Measurements from ENCODE around the gene KRT71.

The KRT71 gene

GRCh38 chr12:52573743-52574142 is 20.8 kb upstream of the KRT71 start, which contains the start of gene KRT74:
Gene KRT74, minus strand, starts transcription at chr12:52573843. Its CDS starts 66 bp downstream, at chr12:52573777.
- H3K27me3 ChIP-seq (ENCODE audit: control insufficient read depth, insufficient read depth, low read length) = no peaks in the 10 kb centered on the region
- H3K36me3 ChIP-seq (ENCODE audit: control insufficient read depth, insufficient read depth, low read length) = no peaks in the 10 kb centered on the region
- H3K4me3 ChIP-seq (ENCODE audit: low read depth, low read length) = no peak within 1 kb of the TSS
- no peaks in the 10 kb centered on the region for H3K4me1 ChIP-seq (ENCODE audit: control insufficient read depth, insufficient read depth, low read length)
- H3K9me3 ChIP-seq (ENCODE audit: control insufficient read depth, insufficient read depth, low read length) = no peaks in the 10 kb centered on the region
- no peak within 1 kb of the TSS for H3K9ac ChIP-seq (ENCODE audit: low read depth, low read length)

GRCh38 chr12:52573306-52573705 is 20.4 kb upstream of the KRT71 start:
- Histone ChIP-seq H3K4me1 (ENCODE audit: control insufficient read depth, insufficient read depth, low read length) (no peaks in the 10 kb centered on the region), H3K4me3 (ENCODE audit: low read depth, low read length) (no peak overlapping the region), H3K9ac (ENCODE audit: low read depth, low read length) (no peak overlapping the region), H3K9me3 (ENCODE audit: control insufficient read depth, insufficient read depth, low read length) (no peaks in the 10 kb centered on the region), H3K36me3 (ENCODE audit: control insufficient read depth, insufficient read depth, low read length) (no peaks in the 10 kb centered on the region), H3K27me3 (ENCODE audit: control insufficient read depth, insufficient read depth, low read length) (no peaks in the 10 kb centered on the region)

GRCh38 chr12:52570511-52570910 is 17.6 kb upstream of the KRT71 start:
- no peaks in the 10 kb centered on the region for H3K4me1 ChIP-seq (ENCODE audit: control insufficient read depth, insufficient read depth, low read length)
- H3K36me3 ChIP-seq (ENCODE audit: control insufficient read depth, insufficient read depth, low read length) = no peaks in the 10 kb centered on the region
- H3K9me3 ChIP-seq (ENCODE audit: control insufficient read depth, insufficient read depth, low read length) = no peaks in the 10 kb centered on the region
- no peak overlapping the region for H3K4me3 ChIP-seq (ENCODE audit: low read depth, low read length)
- H3K9ac ChIP-seq (ENCODE audit: low read depth, low read length) = no peak overlapping the region
- no peaks in the 10 kb centered on the region for H3K27me3 ChIP-seq (ENCODE audit: control insufficient read depth, insufficient read depth, low read length)

- Histone ChIP-seq H3K4me3 (ENCODE audit: low read depth, low read length) (no peak overlapping the region), H3K36me3 (ENCODE audit: control insufficient read depth, insufficient read depth, low read length) (no peaks in the 10 kb centered on the region), H3K9ac (ENCODE audit: low read depth, low read length) (no peak overlapping the region), H3K27me3 (ENCODE audit: control insufficient read depth, insufficient read depth, low read length) (no peaks in the 10 kb centered on the region), H3K9me3 (ENCODE audit: control insufficient read depth, insufficient read depth, low read length) (no peaks in the 10 kb centered on the region), H3K4me1 (ENCODE audit: control insufficient read depth, insufficient read depth, low read length) (no peaks in the 10 kb centered on the region)
Observed at GRCh38 chr12:52568111-52568510, 15.2 kb upstream of the KRT71 start.

- Histone ChIP-seq H3K27me3 (ENCODE audit: control insufficient read depth, insufficient read depth, low read length) (no peaks in the 10 kb centered on the region), H3K36me3 (ENCODE audit: control insufficient read depth, insufficient read depth, low read length) (no peaks in the 10 kb centered on the region), H3K4me1 (ENCODE audit: control insufficient read depth, insufficient read depth, low read length) (no peaks in the 10 kb centered on the region), H3K9ac (ENCODE audit: low read depth, low read length) (no peak overlapping the region), H3K9me3 (ENCODE audit: control insufficient read depth, insufficient read depth, low read length) (no peaks in the 10 kb centered on the region), H3K4me3 (ENCODE audit: low read depth, low read length) (no peak overlapping the region)
Observed at GRCh38 chr12:52566847-52567291, 13.9 kb upstream of the KRT71 start.

- Histone ChIP-seq H3K9me3 (ENCODE audit: control insufficient read depth, insufficient read depth, low read length) (no peaks in the 10 kb centered on the region), H3K4me3 (ENCODE audit: low read depth, low read length) (no peak overlapping the region), H3K27me3 (ENCODE audit: control insufficient read depth, insufficient read depth, low read length) (no peaks in the 10 kb centered on the region), H3K36me3 (ENCODE audit: control insufficient read depth, insufficient read depth, low read length) (no peaks in the 10 kb centered on the region), H3K9ac (ENCODE audit: low read depth, low read length) (no peak overlapping the region), H3K4me1 (ENCODE audit: control insufficient read depth, insufficient read depth, low read length) (no peaks in the 10 kb centered on the region)
Observed at GRCh38 chr12:52564582-52564981, 11.6 kb upstream of the KRT71 start.

- no peaks in the 10 kb centered on the region for H3K9me3 ChIP-seq (ENCODE audit: control insufficient read depth, insufficient read depth, low read length)
- no peaks in the 10 kb centered on the region for H3K27me3 ChIP-seq (ENCODE audit: control insufficient read depth, insufficient read depth, low read length)
- H3K36me3 ChIP-seq (ENCODE audit: control insufficient read depth, insufficient read depth, low read length) = no peaks in the 10 kb centered on the region
- H3K9ac ChIP-seq (ENCODE audit: low read depth, low read length) = no peak overlapping the region
- no peak overlapping the region for H3K4me3 ChIP-seq (ENCODE audit: low read depth, low read length)
- H3K4me1 ChIP-seq (ENCODE audit: control insufficient read depth, insufficient read depth, low read length) = no peaks in the 10 kb centered on the region
Observed at GRCh38 chr12:52561880-52562449, 9.0 kb upstream of the KRT71 start.

- no peak overlapping the region for H3K4me3 ChIP-seq (ENCODE audit: low read depth, low read length)
- no peaks in the 10 kb centered on the region for H3K27me3 ChIP-seq (ENCODE audit: control insufficient read depth, insufficient read depth, low read length)
- no peaks in the 10 kb centered on the region for H3K4me1 ChIP-seq (ENCODE audit: control insufficient read depth, insufficient read depth, low read length)
- no peak overlapping the region for H3K9ac ChIP-seq (ENCODE audit: low read depth, low read length)
- H3K36me3 ChIP-seq (ENCODE audit: control insufficient read depth, insufficient read depth, low read length) = no peaks in the 10 kb centered on the region
- H3K9me3 ChIP-seq (ENCODE audit: control insufficient read depth, insufficient read depth, low read length) = no peaks in the 10 kb centered on the region
Observed at GRCh38 chr12:52559979-52560378, 7.0 kb upstream of the KRT71 start.

GRCh38 chr12:52558781-52559445 is 6.0 kb upstream of the KRT71 start:
- Histone ChIP-seq H3K9me3 (ENCODE audit: control insufficient read depth, insufficient read depth, low read length) (no peaks in the 10 kb centered on the region), H3K36me3 (ENCODE audit: control insufficient read depth, insufficient read depth, low read length) (no peaks in the 10 kb centered on the region), H3K27me3 (ENCODE audit: control insufficient read depth, insufficient read depth, low read length) (no peaks in the 10 kb centered on the region), H3K9ac (ENCODE audit: low read depth, low read length) (no peak overlapping the region), H3K4me1 (ENCODE audit: control insufficient read depth, insufficient read depth, low read length) (no peaks in the 10 kb centered on the region), H3K4me3 (ENCODE audit: low read depth, low read length) (no peak overlapping the region)

- Histone ChIP-seq H3K36me3 (ENCODE audit: control insufficient read depth, insufficient read depth, low read length) (no peaks in the 10 kb centered on the region), H3K9ac (ENCODE audit: low read depth, low read length) (no peak overlapping the region), H3K4me1 (ENCODE audit: control insufficient read depth, insufficient read depth, low read length) (no peaks in the 10 kb centered on the region), H3K4me3 (ENCODE audit: low read depth, low read length) (no peak overlapping the region), H3K9me3 (ENCODE audit: control insufficient read depth, insufficient read depth, low read length) (no peaks in the 10 kb centered on the region), H3K27me3 (ENCODE audit: control insufficient read depth, insufficient read depth, low read length) (no peaks in the 10 kb centered on the region)
Observed at GRCh38 chr12:52557476-52557875, 4.5 kb upstream of the KRT71 start.

- H3K9me3 ChIP-seq (ENCODE audit: control insufficient read depth, insufficient read depth, low read length) = no peaks in the 10 kb centered on the region
- H3K27me3 ChIP-seq (ENCODE audit: control insufficient read depth, insufficient read depth, low read length) = no peaks in the 10 kb centered on the region
- H3K4me1 ChIP-seq (ENCODE audit: control insufficient read depth, insufficient read depth, low read length) = no peaks in the 10 kb centered on the region
- no peaks in the 10 kb centered on the region for H3K36me3 ChIP-seq (ENCODE audit: control insufficient read depth, insufficient read depth, low read length)
- H3K9ac ChIP-seq (ENCODE audit: low read depth, low read length) = no peak overlapping the region
- H3K4me3 ChIP-seq (ENCODE audit: low read depth, low read length) = no peak overlapping the region
Observed at GRCh38 chr12:52555577-52555976, 2.6 kb upstream of the KRT71 start.

- Histone ChIP-seq H3K9me3 (ENCODE audit: control insufficient read depth, insufficient read depth, low read length) (no peaks in the 10 kb centered on the region), H3K4me3 (ENCODE audit: low read depth, low read length) (no peak overlapping the region), H3K9ac (ENCODE audit: low read depth, low read length) (no peak overlapping the region), H3K4me1 (ENCODE audit: control insufficient read depth, insufficient read depth, low read length) (no peaks in the 10 kb centered on the region), H3K36me3 (ENCODE audit: control insufficient read depth, insufficient read depth, low read length) (no peaks in the 10 kb centered on the region), H3K27me3 (ENCODE audit: control insufficient read depth, insufficient read depth, low read length) (no peaks in the 10 kb centered on the region)
Observed at GRCh38 chr12:52552055-52552454, 890 bp downstream of the KRT71 start.
